ENCODE results near the gene RAPGEF4.
"Not testable (repeated sequence)": the region's sequence is repeated elsewhere in the genome, so short reads cannot be mapped to it uniquely, and the experiment has no call there.

RAPGEF4 gene

DNA sequence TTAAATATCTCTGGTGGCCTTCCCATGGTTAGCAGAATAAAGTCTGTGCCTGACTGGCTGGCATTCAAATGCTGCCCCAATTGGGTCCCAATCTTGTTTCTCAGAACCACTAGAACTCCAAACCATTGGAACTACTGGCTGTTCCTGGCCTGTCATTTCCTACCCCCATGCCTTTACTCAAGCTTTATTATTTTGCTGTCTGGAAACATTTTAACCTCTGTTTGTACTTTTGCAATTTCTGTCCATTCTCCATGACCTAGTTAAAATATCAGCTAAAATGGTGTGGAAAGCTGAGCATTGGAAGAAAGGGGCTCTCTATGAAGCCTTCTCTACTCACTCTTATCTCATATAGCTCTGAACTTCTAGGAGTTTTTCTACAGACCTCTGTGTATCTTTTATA, 38.7 kb downstream of the RAPGEF4 start:
- DNase-seq (ENCODE audit: low spot score), result no peak

DNA sequence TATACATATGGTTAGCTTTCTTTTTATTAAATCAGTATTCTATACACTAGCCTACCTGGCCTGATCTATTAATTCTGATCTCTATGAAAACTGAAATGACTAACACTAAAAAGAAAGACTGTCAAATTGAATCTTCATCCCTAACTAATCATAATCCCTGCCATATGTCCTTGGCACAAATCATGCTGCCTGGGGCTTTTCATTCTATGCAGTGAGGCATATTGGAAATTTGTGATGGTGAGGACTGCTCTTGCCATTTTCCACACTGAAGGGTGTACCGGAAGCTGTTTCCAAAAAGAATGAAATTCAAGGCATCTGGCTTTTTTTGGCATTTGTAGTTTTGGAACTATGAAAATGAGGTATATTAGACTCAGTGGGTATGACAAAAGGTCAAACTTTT, 39.7 kb downstream of the RAPGEF4 start:
- DNase-seq (ENCODE audit: low spot score), result no peak

DNA sequence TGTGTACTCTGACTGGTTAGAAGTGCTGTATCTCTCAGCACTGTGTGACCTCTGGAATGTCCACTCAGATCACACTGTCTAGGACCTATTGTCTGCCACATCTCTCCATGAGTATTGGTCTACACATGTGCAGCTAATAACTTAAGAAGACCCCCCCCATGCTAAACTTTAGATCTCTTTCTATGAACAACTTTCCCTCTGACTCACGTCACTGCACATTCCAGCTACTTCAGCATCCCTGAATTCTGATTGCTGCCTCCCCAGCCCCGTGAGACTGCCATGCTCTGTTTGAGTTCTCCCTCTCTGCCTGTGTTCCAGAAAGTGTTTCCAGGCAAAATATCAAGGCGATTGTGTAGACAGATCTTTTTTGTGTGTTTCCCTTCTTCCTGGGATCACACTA, 41.8 kb downstream of the RAPGEF4 start:
- DNase-seq (ENCODE audit: low spot score), result no peak

DNA sequence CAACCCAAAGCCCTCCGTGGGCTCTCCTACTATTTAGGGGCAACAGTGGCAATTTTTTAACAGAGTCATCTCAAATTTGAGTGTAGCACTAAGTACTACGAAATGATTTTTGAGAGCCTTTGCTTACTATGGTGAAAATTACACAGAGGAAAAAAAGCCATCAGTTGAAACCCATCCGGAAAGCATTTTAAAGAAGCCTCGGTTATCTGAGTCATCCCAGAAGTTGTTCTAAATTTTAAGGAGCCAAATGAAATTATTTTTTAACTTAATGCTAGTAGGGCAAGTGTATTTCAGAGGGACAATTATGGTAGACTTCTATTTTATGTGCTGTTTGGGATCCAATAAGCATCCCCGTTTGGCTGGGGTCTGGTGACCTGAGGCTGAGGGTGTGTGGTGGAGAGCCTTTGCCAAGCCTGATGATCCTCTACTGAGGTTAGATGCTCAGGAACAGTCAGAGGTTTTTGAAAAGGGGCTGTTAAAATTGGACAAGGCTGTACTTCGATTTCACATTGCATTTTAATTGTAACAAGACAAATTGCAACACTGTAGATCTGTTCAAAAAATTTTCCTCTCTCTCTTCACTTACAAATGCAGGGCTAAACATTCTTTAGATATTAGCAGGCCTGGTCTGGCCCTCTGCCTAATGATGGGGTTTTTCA, 47.0 kb downstream of the RAPGEF4 start:
- DNase-seq (ENCODE audit: low spot score), result no peak

DNA sequence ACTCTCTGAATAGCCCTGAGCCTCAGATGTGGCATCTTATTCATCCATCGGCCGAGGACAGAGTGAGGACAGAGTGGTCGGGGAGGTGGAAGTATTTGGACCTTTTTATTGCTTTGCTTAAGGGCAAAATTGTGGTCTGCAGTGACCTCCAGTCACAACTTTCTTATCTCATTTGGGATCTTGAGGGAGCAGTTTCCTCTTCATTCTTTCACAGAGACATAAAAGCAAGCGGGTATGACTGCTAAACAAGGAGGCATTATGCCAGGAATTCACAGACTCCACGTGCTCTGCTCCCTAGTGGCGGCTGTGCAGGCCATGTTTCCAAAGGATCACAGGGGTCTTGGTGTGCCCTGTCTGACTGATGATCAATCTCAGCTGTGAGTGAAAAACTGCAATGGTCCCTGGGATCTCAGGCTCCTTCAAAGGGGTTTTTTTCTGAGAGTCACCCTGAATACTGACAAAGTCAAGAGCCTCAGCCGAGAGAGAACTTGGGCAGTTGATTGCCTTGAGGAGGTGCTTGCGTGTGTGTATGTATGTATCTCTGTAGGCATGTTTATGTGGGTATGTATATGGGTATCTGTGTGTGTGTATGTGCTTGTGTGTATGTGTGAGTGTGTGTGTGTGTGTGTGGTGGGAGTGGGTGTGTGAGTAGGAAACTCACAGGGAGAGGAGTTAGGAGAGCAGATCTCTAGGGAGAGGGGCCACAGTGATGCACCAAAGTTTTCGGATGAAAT, 47.7 kb downstream of the RAPGEF4 start:
- no peak for DNase-seq (ENCODE audit: low spot score)

DNA sequence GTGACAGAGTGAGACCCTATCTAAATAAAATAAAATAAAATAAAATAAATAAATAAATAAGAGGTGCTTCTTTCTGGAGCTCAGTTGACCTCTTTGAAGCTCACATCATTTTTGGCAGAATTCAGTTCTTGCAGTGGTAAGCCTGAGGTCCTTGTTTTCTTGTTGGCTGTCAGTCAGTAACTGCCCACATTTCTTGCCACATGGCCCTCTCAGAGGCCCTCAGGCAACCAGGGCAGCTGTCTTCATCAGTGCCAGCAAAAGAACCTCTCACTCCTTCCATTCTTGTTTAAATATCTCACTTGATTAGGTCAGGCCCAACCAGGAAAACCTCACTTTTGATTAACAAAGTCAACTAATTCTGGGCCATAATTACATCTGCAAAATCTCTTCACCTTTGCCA, 53.2 kb downstream of the RAPGEF4 start:
- no peak for DNase-seq (ENCODE audit: low spot score)

DNA sequence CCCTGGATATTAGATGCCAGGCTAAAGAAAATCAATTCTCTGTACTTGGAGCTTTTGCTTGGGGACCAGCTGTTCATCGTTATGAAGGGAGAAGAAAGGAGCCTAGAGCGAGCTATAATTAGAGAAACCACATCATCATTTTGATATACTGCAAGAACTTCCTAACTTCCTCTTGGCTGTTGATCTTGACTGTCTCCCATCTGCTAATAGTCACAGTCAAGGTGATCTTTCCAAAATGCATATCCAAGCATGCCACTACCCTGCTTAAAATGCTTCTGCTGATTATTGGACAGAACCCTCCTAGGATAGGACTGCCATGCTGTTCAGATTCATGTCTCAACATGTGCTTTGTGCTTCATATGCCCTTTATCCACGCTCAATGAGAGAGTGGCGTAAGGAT, 54.8 kb downstream of the RAPGEF4 start:
- DNase-seq (ENCODE audit: low spot score), result no peak

DNA sequence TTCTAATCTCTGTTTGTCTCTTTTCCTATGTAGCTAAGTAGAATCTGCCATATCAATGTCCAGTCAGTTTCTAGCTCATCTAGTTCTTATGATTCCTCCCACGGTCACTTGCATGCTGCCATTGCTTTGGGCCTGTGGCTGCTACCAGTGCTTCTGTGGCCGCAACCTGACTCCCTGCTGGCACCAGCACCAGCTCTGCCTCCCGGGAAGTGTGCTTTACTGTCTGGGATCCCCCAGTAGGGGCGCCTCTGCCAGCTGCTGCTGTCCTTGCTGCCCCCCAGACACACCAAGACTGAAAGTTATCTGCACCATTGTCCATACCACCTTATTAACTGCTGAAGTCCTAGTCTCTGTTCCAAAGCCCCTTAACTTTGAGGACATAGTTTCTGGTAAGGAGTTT, 56.3 kb downstream of the RAPGEF4 start:
- no peak for DNase-seq (ENCODE audit: low spot score)

DNA sequence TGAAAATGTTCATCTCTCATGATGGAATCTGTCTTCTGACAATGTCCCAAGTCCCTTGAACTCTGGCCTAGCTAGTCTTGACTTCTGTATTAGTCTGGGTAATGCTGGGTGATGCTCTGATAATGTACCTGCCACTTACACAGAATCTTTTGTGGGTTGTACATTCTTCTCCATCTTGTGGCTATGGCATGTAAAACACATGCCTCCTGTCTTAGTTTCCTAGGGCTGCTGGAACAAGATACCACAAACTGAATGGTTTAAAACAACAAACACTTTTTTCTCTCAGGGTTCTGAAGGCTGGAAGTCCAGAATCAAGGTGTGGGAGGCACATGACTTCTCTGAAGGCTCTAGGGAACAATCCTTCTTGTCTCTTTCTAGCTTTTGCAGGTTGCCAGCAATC, 57.1 kb downstream of the RAPGEF4 start:
- DNase-seq (ENCODE audit: low spot score), result no peak

DNA sequence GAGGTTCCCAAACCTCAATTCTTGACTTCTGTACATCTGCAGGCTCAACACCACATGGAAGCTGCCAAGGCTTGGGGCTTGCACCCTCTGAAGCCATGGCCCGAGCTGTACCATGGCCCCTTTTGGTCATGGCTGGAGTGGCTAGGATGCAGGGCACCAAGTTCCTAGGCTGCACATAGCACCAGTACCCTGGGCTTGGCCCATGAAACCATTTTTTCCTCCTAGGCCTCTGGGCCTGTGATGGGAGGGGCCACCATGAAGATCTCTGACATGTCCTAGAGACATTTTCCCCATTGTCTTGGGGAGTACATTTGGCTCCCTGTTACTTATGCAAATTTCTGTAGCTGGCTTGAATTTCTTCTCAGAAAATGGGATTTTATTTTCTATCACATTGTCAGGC, 67.7 kb downstream of the RAPGEF4 start:
- DNase-seq (ENCODE audit: low spot score), result not testable (repeated sequence)

DNA sequence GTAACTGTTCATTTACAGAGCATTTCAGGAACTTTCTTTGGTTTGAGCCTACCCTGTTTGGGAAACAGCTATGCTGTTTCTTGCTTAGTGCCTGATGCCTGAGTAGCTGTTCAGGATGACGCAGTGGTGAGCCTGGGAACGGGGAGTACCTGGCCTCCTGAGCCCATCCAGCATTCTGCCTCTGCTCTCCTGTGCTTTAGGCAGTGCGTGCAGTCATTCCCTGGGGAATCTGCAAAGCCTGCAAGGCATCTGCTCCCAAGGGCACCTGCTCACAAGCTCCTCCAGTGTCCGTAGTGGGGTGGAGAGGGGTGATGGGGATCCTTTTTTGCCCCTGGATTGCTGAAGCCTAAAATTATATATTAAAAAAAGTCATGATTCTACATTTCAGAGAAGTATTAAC, 68.8 kb downstream of the RAPGEF4 start:
- DNase-seq (ENCODE audit: low spot score), result no peak

DNA sequence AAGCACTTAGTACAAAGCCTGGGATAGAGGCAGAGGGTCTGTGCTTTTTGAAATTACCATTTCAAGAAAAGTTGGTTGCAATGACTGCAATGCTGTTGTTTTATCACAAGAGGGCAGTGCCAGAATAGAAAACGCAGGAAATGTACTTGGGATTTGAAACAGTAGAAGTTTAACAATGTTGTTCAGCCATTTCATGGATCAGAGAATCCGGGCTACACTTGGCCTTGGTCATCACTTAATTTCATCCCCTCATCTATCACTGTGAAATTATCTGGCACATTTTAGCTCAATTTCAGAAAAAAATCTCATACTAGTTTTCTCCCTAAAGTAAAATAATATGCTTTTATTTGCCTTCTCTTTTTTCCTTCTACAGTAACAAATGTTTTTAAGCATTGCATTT, 70.8 kb downstream of the RAPGEF4 start:
- DNase-seq (ENCODE audit: low spot score), result peak; percentile 60

DNA sequence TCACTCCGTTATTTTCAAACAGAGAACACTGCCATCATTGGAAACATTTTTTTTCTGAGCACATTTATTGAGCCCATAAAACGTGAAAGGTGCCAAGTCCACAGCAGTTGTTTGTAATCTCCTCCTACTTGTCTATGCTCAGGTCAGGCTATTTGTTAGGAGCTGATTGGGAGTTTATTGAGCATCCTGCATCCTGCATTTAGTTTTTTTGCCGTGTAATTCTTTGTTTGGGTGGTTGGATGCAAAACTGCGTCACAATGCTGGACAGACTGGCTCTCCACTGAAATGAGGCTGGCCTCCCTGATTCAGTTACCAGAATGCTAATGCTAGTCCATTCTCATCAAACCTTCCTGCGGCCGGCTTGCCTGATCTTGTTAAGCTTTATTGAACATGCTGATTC, 71.4 kb downstream of the RAPGEF4 start:
- DNase-seq (ENCODE audit: low spot score), result peak; percentile 41

DNA sequence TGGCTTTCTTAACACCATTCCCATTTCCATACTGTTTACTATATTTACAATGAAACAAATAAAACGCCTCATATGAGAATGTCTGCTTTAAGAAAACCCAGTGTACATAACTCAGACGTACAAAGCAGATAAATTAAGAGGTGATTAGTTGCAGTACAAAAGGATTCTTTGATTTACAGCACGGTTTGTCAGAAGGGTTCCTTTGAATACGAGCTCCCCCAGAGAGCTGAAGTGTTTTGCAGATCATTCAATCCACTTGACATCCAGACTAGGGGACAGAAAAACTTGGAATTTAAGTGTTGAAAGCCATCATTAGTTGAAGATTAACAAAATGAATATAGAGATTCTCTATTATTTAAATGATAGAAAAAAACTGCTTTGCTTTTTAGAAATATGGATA, 72.5 kb downstream of the RAPGEF4 start:
- DNase-seq (ENCODE audit: low spot score), result no peak

DNA sequence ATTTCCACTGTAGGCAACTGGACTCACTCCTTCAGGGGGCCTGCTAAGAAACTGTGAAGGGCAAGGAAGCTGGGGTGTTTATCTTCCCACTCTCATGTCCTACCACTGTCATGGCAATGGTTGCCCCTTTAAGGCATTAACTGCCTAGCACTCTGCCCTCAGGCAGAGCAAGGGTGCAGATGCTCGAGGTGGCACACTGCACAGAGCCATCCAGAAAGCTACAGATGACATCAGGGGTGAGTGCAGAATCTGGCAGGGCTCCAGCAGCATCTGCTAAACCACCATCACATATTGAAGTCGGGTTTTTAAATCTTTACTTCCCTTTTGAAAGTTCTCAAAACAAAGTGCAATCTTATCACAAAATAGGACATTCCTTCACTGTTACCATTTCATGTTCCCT, 75.4 kb downstream of the RAPGEF4 start:
- DNase-seq (ENCODE audit: low spot score), result peak; percentile 7

DNA sequence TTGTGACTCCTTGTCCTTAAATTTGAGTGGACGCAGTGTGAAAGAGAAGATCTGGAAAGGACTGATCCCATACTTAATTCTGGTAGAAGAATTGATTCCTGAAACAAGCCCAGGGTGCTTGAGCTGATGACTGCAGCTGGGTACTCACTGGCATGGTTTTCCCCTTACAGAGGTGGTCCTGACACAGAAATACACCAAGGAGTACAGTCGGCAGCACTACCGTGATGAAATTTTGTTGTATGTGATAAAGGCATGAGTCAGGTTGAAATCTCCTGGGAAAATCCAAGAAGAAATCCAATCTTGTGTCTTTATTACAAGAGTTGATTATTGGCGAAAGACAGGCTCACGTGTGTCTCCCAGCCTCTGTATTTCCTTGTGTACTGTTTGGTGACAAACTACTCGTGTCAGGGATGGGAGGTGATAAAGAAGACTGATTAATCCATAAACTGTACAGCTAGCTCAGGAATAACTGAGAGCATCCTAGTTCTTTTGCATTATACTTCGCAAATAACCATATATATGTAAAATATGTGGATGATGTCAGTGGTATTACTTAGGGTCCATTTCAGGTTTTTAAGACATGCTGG, 76.6 kb downstream of the RAPGEF4 start:
- DNase-seq (ENCODE audit: low spot score), result no peak

DNA sequence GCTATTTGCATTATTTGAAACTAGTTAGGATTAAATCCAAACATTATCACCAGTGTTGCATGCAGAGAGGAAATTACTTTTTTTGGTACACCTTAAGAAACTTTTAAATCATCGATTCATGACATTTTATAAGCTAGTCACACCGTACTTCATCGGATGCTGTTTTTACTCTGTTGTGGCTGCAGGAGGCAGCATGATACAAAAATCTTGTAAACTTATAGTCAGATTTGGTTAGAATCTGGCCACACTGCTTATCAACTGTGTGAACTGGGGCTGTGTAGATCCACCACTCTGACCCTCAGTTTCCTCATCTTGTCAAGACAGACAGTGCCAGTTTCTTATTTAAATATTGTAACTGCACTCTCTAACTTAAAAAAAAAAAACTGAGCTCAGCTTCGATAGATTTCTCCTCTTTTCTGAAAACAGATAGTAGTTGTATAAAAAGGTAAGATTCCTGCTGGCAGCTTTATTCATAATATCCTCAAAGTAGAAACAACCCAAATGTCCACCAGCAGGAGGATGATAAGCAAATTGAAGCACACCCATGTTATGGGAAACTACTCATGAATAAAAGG, 77.8 kb downstream of the RAPGEF4 start:
- peak; percentile 20 for DNase-seq (ENCODE audit: low spot score)

DNA sequence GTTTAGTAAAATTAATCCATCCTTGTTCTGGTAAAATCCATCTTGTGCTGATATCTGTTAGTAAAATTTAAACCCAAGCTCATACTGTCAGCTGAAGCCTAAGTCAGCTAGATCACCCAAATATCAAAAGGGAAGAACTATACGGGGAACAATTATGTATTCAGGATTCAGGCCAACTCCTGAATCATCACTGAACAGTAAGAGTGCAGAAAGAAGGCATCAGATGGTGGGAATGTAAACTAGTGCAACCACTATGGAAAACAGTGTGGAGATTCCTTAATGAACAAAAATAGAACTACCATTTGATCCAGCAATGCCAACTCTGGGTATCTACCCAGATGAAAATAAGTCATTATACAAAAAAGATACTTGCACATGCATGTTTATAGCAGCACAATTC, 81.8 kb downstream of the RAPGEF4 start:
- no peak for DNase-seq (ENCODE audit: low spot score)

DNA sequence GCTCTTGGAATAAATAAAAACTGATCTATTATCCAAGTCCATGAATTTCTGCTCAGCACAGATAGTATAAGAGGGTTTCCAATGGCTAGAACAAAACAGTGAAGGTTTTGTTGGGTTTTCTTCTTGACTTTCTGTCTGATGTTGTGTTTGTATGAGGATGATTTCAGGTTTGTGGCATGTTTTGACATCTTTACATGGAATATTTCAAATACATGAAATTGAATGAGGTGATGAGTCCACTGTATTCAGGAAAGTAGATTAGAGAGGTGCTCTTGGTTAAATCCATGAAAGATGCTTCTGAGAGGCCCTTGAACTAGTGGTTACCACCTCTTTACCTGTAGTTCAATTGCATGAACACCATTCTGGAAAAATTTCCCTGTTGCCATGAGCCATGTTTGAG, 84.3 kb downstream of the RAPGEF4 start:
- no peak for DNase-seq (ENCODE audit: low spot score)

DNA sequence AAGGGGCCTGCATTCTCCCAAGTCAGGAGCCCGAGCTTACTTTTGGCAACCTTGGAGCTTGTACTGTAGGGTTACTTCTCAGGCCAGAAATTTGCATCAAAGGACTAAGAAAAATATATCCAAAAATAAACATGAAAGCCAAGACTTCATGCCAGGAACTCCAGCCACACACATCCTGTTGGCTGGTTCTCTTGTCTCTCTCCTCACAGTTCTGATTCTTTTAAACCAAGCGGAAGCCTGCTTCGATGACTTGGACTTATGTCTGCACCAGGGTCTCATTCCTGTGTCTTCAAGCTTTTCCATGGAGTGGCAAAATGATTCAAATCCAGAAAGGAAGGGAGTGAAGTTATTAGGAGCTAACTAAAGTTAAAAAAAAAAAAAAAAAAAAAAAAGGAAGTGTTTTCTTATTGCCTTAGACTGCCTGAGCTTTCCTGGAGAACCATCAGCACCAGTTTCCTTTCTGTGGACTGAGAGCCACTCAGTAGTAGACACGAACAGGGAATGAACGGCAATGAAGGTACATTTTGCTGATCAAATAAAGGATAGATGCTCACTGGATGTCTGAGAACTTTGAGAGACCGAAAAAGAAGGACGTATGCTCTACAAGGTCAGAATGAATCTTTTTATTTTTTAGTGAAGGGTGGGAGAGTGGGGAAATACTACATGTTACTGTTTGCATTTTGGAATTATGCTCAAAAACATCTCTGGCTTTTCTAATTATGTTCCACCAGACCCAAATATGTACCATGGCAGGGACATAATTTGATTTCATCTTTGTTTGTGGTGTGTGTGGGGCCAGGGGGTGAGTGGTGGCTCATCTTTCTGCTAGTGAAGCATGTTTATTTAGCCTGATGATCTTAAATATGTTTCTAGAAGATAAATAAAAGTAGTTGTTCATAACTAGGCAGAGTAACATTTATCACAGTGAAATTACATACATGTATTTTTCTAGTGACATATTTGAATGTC, 86.0 kb downstream of the RAPGEF4 start:
- no peak for DNase-seq (ENCODE audit: low spot score)

DNA sequence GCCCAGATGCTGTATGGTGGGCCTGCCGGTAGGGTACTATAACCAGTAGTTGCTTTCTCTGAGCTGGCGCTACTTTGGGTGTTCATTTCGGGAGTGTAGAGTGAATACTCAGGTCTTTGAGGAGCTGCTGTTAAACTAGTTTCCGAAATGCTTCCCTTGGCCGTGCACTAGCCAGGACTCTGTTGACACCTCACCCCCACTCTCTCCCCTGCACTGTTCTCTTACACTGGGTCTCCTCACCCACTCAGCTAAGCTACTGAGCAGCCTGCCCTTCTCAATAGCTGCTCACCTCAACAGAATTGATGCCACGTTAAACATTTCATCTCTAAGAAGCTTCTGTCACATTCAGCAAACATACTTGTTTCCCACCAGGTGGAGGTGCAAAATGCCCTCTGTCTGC, 86.9 kb downstream of the RAPGEF4 start:
- DNase-seq (ENCODE audit: low spot score), result no peak

DNA sequence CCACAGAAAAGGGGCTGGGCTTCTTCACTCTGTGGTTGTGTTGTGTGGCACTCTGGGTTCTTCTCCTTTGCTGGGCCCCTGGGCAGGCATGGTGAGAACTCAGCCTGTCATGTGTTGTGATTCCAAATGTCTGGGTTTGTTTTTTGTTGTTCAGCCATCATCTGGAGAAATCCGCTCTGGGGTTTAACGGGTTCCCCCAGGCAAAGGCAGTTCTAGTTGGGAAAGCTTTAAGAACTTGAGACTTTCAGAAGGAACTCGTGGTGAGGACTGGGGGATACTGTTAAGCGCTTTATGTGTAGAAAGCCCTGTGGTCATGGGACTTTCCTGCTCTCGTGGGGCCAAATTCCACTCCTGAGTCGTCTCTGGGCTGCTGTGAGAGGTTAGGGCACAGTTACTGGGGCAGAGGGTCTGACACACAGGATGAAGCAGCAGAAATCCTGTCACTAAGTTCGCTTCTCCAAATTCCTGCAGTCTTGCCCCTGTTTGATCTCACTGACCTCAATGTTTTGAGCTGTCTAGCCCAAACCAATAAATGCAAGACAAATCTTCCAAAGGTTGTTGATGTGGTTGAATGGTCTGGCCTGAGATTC, 87.7 kb downstream of the RAPGEF4 start:
- no peak for DNase-seq (ENCODE audit: low spot score)

Measured in globus pallidus (tissue), 1 donor.